Ovary (tissue), 3 donors: ENCODE results near the gene ANKH.

ENCODE experiments used
- CTCF ChIP-seq, 3 donors: fragments of 450-650 bp in 2 of 3; fragments of 200-600 bp in 1 of 3; IDR thresholded peaks; one replicate each; pipeline versions ENCODE4 v1.5.1 to v1.8.0; 2016 to 2022; ENCODE audit warnings: antibody characterized with exemption in 3 of 3, mild to moderate bottlenecking in 1 of 3
- POLR2A ChIP-seq: fragments of 450-650 bp; IDR thresholded peaks from one replicate; pipeline ENCODE4 v1.6.1; 2017; ENCODE audit warnings: antibody characterized with exemption, mild to moderate bottlenecking, moderate library complexity
- donor health status: DM: no; HTN: no; CAD: no.

GRCh38 chr5:14683906-14684455, 187.6 kb downstream of the ANKH start:
- TF ChIP-seq CTCF (IDR thresholded peaks at IDR 0.05) (no peak), POLR2A (no peak)
